ENCODE data around the gene DMGDH. TPM values are rescaled to one million over a fixed set of nuclear protein-coding genes. Genes with fewer than 3 reads are reported as not detected.

Gene DMGDH
- total and polyA plus RNA-seq, 2 of the 4 experiments (the other 2 are of a cell fraction) = 0.18 TPM; not detected in 1

DNA sequence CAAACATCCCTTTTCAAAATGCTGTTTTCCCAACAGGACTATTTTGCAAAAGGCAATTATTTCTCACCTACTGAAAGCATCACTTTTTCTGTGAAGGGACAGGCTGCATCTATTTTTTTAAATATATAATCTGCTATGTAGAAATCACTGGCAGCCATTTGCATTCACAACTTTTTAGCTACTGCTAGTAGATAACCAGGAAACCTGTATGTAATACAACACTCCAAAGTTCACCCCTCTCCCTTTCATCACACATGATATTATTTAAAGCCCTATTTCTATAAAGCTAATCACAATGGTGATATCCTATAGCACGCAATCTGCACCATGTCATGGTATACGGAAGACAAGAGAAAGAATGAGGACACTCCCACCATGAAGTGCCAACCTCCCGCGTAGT, 9.8 kb downstream of the DMGDH start:
- no peak for DNase-seq
- BruUV-seq (replicated peaks) = no TSS peak
- no CpG with 5 or more reads among the region's 4 CpGs for WGBS, 2 experiments (ENCODE audit: extremely low coverage in 2 of 2, insufficient read length in 1 of 2)
- POLR2A ChIA-PET (ENCODE audit: unreplicated experiment) = no interaction called here
- no peak overlapping the region for H2AFZ ChIP-seq (replicated peaks; ENCODE audit: low read length, poor library complexity)
- no peak overlapping the region for H3K23ac ChIP-seq (ENCODE audit: low read depth, low read length)
- H4K91ac ChIP-seq (ENCODE audit: insufficient read depth, low read depth, low read length) = no peak overlapping the region
- H2BK120ac ChIP-seq (ENCODE audit: low read depth, low read length) = no peak overlapping the region
- H3K56ac ChIP-seq (ENCODE audit: extremely low read depth, insufficient read depth, low read length) = no peak overlapping the region
- H3K14ac ChIP-seq (replicated peaks; ENCODE audit: low read depth, low read length) = no peak overlapping the region
- H2AK5ac ChIP-seq (ENCODE audit: low read depth, low read length) = no peak overlapping the region
- peaks cover 13% of the 10 kb centered on the region for H3K27me3 ChIP-seq (ENCODE audit: control insufficient read depth, insufficient read depth, low read length)
- no peak overlapping the region for H3K4me3 ChIP-seq (ENCODE audit: insufficient read depth, low read depth, low read length)
- H3K4me2 ChIP-seq (ENCODE audit: low read depth, low read length) = no peak overlapping the region
- dilution Hi-C loops (cut with HindIII; ENCODE audit: low sequenced_read_pairs, unreplicated experiment) = no loop called here
- in situ Hi-C loops (cut with MboI; ENCODE audit: low sequenced_read_pairs) = no loop called here
- no peaks in the 10 kb centered on the region for H3K36me3 ChIP-seq (ENCODE audit: control insufficient read depth, insufficient read depth, low read length)
- H3K9ac ChIP-seq (ENCODE audit: low read depth, low read length) = no peak overlapping the region
- no peak overlapping the region for H3K4ac ChIP-seq (ENCODE audit: low read depth, low read length)
- no peaks in the 10 kb centered on the region for H4K20me1 ChIP-seq (ENCODE audit: insufficient read depth, low read length)
- H4K5ac ChIP-seq (ENCODE audit: low read depth, low read length) = no peak overlapping the region
- H3K9me3 ChIP-seq (ENCODE audit: control insufficient read depth, insufficient read depth, low read length) = no peaks in the 10 kb centered on the region
- CTCF ChIA-PET = no interaction called here
- H3K4me1 ChIP-seq (ENCODE audit: control insufficient read depth, insufficient read depth, low read length) = no peaks in the 10 kb centered on the region
- H3K27ac ChIP-seq (ENCODE audit: insufficient read depth, low read length) = no peak overlapping the region
- no peaks in the 10 kb centered on the region for H3K79me1 ChIP-seq (ENCODE audit: low read depth in 1 of 2, low read length in 2 of 2)
- H3K9me1 ChIP-seq (ENCODE audit: insufficient read depth, low read length) = no peaks in the 10 kb centered on the region
- ATAC-seq (ENCODE audit: low read depth) = no peak
- no peak overlapping the region for H2AK9ac ChIP-seq (replicated peaks; ENCODE audit: low read depth, low read length, poor library complexity)
- no peak overlapping the region for H2BK20ac ChIP-seq (ENCODE audit: low read depth, low read length)
- H3K18ac ChIP-seq (ENCODE audit: low read depth, low read length) = no peak overlapping the region
- no peak overlapping the region for H2BK15ac ChIP-seq (ENCODE audit: low read depth, low read length)
- no peak overlapping the region for H2BK5ac ChIP-seq (ENCODE audit: low read depth, low read length, poor library complexity, severe bottlenecking)
- no peak for TF ChIP-seq MXI1 (IDR thresholded peaks at IDR 0.05; ENCODE audit: borderline replicate concordance, low read depth, low read length)
- TF ChIP-seq RCOR1 (IDR thresholded peaks at IDR 0.05; ENCODE audit: insufficient replicate concordance, low read length) = no peak
- TF ChIP-seq RAD21 (IDR thresholded peaks at IDR 0.05; ENCODE audit: low read length) = no peak
- TF ChIP-seq, protein P1, sequence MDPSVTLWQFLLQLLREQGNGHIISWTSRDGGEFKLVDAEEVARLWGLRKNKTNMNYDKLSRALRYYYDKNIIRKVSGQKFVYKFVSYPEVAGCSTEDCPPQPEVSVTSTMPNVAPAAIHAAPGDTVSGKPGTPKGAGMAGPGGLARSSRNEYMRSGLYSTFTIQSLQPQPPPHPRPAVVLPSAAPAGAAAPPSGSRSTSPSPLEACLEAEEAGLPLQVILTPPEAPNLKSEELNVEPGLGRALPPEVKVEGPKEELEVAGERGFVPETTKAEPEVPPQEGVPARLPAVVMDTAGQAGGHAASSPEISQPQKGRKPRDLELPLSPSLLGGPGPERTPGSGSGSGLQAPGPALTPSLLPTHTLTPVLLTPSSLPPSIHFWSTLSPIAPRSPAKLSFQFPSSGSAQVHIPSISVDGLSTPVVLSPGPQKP (IDR thresholded peaks at IDR 0.05; ENCODE audit: borderline replicate concordance, low read depth, low read length) = no peak
- TF ChIP-seq RFX5 (IDR thresholded peaks at IDR 0.05; ENCODE audit: low read depth, low read length) = no peak
- no peak for TF ChIP-seq CEBPB (IDR thresholded peaks at IDR 0.05; ENCODE audit: low read depth, low read length)
- no peak for TF ChIP-seq FOS (IDR thresholded peaks at IDR 0.05; ENCODE audit: low read depth, low read length)
- no peak for TF ChIP-seq MAFK (IDR thresholded peaks at IDR 0.05; ENCODE audit: low read depth, low read length)
- no peak for TF ChIP-seq MAZ (IDR thresholded peaks at IDR 0.05; ENCODE audit: borderline replicate concordance, low read depth, low read length)
- TF ChIP-seq, protein P2, sequence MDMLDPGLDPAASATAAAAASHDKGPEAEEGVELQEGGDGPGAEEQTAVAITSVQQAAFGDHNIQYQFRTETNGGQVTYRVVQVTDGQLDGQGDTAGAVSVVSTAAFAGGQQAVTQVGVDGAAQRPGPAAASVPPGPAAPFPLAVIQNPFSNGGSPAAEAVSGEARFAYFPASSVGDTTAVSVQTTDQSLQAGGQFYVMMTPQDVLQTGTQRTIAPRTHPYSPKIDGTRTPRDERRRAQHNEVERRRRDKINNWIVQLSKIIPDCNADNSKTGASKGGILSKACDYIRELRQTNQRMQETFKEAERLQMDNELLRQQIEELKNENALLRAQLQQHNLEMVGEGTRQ (IDR thresholded peaks at IDR 0.05; ENCODE audit: low read depth, low read length) = no peak
- intact Hi-C loops (cut with micrococcal nuclease) = no loop called here
- H4K8ac ChIP-seq (ENCODE audit: low read depth in 2 of 2, low read length in 2 of 2) = no peak overlapping the region
